IPS-11a (cell line): ENCODE data around the gene TRIM69.
"Not testable (repeated sequence)": the region's sequence is repeated elsewhere in the genome, so short reads cannot be mapped to it uniquely, and the experiment has no call there.

Experiments used
- H3K4me3 ChIP-seq: one replicate; pipeline ENCODE4 v1.5.1; 2013; ENCODE audit warnings: low read depth, low read length, control low read depth

TRIM69 gene, protein sequence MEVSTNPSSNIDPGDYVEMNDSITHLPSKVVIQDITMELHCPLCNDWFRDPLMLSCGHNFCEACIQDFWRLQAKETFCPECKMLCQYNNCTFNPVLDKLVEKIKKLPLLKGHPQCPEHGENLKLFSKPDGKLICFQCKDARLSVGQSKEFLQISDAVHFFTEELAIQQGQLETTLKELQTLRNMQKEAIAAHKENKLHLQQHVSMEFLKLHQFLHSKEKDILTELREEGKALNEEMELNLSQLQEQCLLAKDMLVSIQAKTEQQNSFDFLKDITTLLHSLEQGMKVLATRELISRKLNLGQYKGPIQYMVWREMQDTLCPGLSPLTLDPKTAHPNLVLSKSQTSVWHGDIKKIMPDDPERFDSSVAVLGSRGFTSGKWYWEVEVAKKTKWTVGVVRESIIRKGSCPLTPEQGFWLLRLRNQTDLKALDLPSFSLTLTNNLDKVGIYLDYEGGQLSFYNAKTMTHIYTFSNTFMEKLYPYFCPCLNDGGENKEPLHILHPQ

GRCh38 chr15:44736181-44736765 is at the start of gene TRIM69:
Gene TRIM69, plus strand, starts transcription at chr15:44736528. Its CDS starts 177 bp downstream, at chr15:44736705.
- H3K4me3 ChIP-seq = no peak within 1 kb of the TSS

DNA sequence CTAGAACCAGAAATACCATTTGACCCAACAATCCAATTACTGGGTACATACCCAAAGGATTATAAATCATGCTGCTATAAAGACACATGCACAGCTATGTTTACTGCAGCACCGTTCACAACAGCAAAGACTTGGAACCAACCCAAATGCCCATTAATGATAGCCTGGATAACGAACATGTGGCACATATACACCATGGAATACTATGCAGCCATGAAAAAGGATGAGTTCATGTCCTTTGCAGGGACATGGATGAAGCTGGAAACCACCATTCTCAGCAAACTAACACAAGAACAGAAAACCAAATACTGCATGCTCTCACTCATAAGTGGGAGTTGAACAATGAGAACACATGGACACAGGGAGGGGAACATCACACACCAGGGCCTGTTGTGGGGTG is 47.0 kb upstream of the TRIM69 start:
- not testable (repeated sequence) for H3K4me3 ChIP-seq

- not testable (repeated sequence) for H3K4me3 ChIP-seq
Observed at GRCh38 chr15:44690245-44690644, 46.1 kb upstream of the TRIM69 start.

GRCh38 chr15:44692659-44693058 is 43.7 kb upstream of the TRIM69 start:
- no peak overlapping the region for H3K4me3 ChIP-seq

DNA sequence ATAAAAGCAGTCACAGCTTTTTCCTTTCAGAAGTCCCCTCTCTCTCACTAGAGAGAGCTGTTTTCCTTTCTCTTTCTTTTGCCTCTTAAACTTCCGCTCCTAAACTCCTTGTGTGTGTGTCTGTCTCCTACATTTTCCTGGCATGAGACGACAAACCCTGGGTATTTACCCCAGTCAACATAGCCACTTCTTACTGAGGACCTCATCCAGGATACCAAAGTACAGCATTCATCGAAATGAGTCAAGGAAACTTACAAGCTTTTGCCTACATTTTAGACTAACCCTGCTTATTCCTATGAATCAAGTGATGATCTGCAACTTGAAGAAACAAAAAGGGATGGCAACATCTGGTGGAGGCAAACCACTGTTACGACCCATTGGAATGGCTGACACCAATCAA is 41.9 kb upstream of the TRIM69 start:
- H3K4me3 ChIP-seq = no peak overlapping the region

DNA sequence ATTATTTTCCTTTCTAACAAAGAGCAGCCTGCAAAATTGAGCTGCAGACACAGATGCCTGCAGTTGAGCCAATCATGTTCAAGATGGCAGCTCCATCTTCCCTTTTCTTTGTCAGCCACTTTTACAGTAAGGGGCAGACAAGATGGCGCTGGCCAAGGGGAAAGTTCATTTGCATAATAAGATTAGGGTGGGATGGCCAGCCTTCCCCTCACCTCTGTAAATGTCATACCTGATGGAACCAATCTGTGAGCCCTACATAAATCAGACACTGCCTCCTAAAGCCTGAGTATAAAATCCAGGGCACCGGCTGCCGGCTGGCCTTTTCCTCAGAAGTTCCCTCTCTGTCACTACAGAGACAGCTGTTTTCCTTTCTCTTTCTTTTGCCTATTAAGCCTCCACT is 41.0 kb upstream of the TRIM69 start:
- H3K4me3 ChIP-seq = no peak overlapping the region

- no peak overlapping the region for H3K4me3 ChIP-seq
Observed at GRCh38 chr15:44697014-44697413, 39.3 kb upstream of the TRIM69 start.

- H3K4me3 ChIP-seq = no peak overlapping the region
Observed at GRCh38 chr15:44698641-44699040, 37.7 kb upstream of the TRIM69 start.

GRCh38 chr15:44700676-44701075 is 35.7 kb upstream of the TRIM69 start:
- H3K4me3 ChIP-seq = not testable (repeated sequence)

DNA sequence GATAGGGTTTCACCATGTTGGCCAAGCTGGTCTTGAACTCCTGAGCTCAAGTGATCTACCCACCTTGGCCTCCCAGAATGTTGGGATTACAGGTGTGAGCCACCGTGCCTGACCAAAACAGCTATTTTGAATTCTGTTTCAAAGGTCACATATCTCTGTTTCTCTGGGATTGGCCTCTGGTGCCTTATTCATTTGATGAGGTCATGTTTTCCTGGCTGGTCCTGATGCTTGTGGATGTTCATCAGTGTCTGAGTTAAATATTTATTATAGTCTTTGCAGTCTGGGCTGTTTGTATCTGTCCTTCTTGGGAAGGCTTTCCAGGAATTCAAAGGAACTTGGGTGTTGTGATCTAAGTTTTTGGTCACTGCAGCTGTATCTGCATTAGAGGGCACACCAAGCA is 30.3 kb upstream of the TRIM69 start:
- no peak overlapping the region for H3K4me3 ChIP-seq

- H3K4me3 ChIP-seq = no peak overlapping the region
Observed at GRCh38 chr15:44706401-44706800, 29.9 kb upstream of the TRIM69 start.

- no peak overlapping the region for H3K4me3 ChIP-seq
Observed at GRCh38 chr15:44706946-44707636, 29.2 kb upstream of the TRIM69 start.

- H3K4me3 ChIP-seq = peak overlapping the region; percentile 83
Observed at GRCh38 chr15:44710236-44711095, 25.9 kb upstream of the TRIM69 start.

- H3K4me3 ChIP-seq = peak within 1 kb of the TSS; percentile 83
Observed at GRCh38 chr15:44711096-44711742, 25.1 kb upstream of the TRIM69 start, which contains the start of the genes B2M and PATL2. Gene B2M, plus strand, starts transcription at chr15:44711517. Its CDS starts 30 bp downstream, at chr15:44711547. Gene PATL2, minus strand, starts transcription at chr15:44711323. Its CDS starts 34,833 bp downstream, at chr15:44676490.

DNA sequence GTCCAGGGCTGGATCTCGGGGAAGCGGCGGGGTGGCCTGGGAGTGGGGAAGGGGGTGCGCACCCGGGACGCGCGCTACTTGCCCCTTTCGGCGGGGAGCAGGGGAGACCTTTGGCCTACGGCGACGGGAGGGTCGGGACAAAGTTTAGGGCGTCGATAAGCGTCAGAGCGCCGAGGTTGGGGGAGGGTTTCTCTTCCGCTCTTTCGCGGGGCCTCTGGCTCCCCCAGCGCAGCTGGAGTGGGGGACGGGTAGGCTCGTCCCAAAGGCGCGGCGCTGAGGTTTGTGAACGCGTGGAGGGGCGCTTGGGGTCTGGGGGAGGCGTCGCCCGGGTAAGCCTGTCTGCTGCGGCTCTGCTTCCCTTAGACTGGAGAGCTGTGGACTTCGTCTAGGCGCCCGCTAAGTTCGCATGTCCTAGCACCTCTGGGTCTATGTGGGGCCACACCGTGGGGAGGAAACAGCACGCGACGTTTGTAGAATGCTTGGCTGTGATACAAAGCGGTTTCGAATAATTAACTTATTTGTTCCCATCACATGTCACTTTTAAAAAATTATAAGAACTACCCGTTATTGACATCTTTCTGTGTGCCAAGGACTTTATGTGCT is 24.5 kb upstream of the TRIM69 start:
- peak overlapping the region; percentile 83 for H3K4me3 ChIP-seq

- H3K4me3 ChIP-seq = peak overlapping the region; percentile 83
Observed at GRCh38 chr15:44712346-44713005, 23.9 kb upstream of the TRIM69 start.

DNA sequence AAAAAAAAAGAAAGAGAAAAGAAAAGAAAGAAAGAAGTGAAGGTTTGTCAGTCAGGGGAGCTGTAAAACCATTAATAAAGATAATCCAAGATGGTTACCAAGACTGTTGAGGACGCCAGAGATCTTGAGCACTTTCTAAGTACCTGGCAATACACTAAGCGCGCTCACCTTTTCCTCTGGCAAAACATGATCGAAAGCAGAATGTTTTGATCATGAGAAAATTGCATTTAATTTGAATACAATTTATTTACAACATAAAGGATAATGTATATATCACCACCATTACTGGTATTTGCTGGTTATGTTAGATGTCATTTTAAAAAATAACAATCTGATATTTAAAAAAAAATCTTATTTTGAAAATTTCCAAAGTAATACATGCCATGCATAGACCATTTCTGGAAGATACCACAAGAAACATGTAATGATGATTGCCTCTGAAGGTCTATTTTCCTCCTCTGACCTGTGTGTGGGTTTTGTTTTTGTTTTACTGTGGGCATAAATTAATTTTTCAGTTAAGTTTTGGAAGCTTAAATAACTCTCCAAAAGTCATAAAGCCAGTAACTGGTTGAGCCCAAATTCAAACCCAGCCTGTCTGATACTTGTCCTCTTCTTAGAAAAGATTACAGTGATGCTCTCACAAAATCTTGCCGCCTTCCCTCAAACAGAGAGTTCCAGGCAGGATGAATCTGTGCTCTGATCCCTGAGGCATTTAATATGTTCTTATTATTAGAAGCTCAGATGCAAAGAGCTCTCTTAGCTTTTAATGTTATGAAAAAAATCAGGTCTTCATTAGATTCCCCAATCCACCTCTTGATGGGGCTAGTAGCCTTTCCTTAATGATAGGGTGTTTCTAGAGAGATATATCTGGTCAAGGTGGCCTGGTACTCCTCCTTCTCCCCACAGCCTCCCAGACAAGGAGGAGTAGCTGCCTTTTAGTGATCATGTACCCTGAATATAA is 23.0 kb upstream of the TRIM69 start:
- H3K4me3 ChIP-seq = no peak overlapping the region
